Transverse colon (tissue), 3 donors: ENCODE results near the gene CEMIP2.

Experiments
- CTCF ChIP-seq, 5 experiments: fragments of 200-600 bp in 3 of 5; fragments of 450-650 bp in 2 of 5; sonication (generic) in 3 of 5; IDR thresholded peaks; 1 replicate in 2 of 5; 2 replicates in 3 of 5; pipeline ENCODE4 v1.5.1; 2016 to 2017; ENCODE audit warnings: antibody characterized with exemption in 5 of 5, inconsistent platforms in 3 of 5, mild to moderate bottlenecking in 2 of 5, moderate library complexity in 1 of 5
- POLR2A ChIP-seq: fragments of 450-650 bp; IDR thresholded peaks from one replicate; pipeline ENCODE4 v1.6.1; 2016; ENCODE audit warnings: antibody characterized with exemption, mild to moderate bottlenecking, moderate library complexity

DNA sequence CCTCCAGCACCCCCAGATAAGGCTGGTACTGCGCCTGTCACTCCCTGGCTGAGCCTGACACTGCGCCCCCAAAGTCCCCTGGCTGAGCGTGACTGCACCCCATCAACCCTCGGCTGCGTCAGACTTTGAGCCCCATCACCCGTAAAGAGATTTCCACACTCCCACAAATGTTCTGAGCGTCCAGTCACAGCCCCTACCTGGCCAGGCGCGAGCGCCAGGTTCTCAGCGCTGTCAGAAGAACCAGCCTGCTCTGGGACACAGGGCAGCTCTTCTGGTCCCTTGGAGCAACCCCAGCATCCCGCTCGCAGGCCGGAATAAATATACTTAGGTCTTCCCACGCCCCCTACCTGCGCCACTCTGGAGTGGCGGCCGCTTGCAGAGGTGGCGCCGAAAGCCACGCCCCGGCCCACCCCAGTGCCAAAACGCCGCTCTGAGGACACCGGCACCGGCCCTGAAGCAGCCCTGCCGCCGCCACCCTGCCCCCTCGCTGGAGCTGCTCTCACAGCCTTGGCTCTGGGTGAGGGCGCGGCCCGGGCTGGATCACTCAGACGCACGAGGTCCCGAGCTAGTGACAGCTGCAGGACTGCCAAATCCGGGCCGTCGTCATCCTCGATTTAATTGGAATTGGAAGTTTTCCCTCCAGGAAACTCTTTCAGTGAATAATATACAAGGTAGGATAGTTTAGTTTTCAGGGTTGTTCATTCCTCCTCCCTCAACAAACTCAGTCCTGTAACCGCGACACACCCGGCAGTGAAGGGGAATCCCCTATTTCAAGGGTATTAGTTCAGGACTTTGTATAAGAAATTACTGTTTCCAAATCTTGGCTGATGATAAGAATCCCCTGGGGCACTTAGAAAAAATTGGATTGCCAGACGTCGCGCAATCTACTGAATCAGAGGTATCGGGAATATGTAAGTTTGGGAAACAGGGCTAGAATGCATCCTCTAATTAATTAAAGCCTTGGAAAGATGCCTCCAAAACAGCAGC, 1.2 kb upstream of the CEMIP2 start:
- TF ChIP-seq POLR2A = peak; percentile 29
- peak in 3 of 5 experiments; percentile 26 to 54 (median 47) for TF ChIP-seq CTCF (IDR thresholded peaks at IDR 0.05)
